Left colon (tissue), 2 donors: ENCODE measurements around the gene PGAP3. TPM values are rescaled to one million over a fixed set of nuclear protein-coding genes. Genes with fewer than 3 reads are reported as not detected.

ENCODE experiments used
- ATAC-seq: fragments of 200-7000 bp; cut with Tn5 transposase; one replicate; pipeline ENCODE4 v1.9.1; 2020; ENCODE audit warnings: mild to moderate bottlenecking, moderate library complexity
- DNase-seq, 2 donors: peaks; one replicate each; pipeline ENCODE4 v3.0.0-alpha.2; 2020
- intact Hi-C, 2 donors: fragments of 100-400 bp; cut with DNase I in 1 of 2; cut with micrococcal nuclease in 1 of 2; formaldehyde crosslinking; loops; one replicate each; pipeline versions ENCODE4 v1.11.2 to v1.14.0; 2022; cut with DNase I, micrococcal nuclease
- total RNA-seq, 2 donors: library from RNA; stranded (reverse); fragmentation: NEBNext Ultra II Directional; extraction: Animal tissue kit (Norgen Biotek cat#: 25700); gene quantifications; one replicate each; pipeline ENCODE4 v1.2.1, GENCODE V29; 2021
- donor health status: DM: no; HTN: no; CAD: no.
- donor health status: DM: yes; HTN: yes; CAD: no.

PGAP3 gene
- total RNA-seq, 2 donors from 2014 or later, result 46.1 to 56.1 TPM

DNA sequence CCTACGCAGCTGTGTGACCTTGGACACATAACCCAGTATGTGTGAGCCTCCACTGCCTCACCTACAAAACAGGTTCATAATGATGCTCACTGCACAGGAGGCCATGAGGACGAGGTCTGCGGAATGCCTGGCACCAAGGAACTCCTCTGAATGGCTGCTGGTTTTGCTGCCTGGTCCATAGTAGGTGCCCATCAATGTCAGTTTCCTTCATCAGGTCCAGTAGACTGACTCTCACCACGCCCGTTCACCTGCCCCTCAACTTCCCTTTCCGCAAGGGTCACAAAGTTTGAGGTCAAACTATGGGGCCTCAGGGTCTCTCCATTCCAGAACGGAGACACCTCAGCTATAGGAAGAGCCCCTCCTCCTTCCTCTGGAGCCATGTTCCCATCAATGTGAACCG, 10.8 kb downstream of the PGAP3 start:
- DNase-seq (no peak), ATAC-seq (no peak)
- intact Hi-C loops, result no loop called here

DNA sequence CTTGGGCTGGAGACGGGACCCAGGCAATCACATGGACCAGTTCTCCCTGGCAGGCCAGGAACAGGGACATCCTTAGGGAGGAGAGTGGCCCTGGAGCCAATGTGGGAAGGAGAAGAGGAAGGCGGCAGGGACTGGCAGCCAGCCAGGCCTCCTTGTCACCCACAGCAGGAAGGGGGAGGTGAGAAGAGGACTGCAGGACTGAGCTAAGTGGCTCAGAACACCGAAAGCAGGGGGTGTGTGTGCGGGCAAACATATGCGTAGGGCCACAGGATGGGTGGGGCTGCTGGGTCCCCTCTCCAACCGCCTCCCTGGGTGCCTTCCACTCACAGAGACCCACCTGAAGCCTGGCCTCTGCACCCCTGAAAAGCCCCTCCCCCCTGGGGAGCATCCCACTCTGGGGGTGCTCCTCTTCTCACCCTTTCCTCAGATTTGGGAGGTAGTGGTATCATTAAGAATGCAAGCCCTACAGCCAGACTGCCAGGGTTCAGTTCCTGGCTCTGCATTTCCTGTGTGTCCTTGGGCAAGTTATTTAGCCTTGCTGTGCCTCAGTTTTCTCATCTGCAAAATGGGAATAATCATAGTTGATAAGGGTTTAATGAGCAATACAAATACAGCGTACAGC, 11.5 kb downstream of the PGAP3 start:
- intact Hi-C loops, result no loop called here
- ATAC-seq (peak; percentile 51), DNase-seq (peak; percentile 83 to 86)

DNA sequence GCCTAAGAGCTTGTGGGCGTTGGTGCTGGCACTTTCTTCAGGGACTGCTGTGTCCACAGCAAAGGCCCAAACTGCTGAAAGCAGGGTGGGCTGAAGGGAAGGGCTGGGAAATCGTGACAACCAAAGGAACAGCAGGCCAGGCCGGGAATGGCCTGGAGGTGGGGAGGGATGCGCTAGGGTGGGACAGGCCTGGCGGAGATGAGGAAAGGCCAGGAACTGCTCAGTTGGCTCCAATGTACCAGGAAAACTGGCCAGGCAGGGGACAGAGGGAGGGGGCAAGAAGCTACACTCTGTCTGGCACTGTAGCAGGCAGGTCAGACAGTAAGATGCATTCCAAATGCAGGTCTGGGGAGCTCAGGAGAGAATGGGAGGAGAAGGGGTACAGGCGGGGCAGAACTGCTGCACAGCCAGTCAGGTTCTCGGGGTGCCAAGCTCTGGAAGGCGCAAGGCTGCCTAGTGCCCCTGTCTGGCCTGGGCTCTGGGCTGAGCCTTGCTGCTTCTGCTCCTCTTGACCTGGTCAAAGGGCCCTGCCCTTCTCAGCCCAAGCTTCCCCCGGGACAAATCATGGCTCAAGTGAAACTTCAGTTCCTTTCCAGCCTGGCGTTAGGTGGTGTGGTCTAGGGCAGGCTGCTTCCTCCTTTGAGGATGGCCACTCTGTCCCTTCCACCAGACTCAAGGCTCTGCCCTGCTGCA, 12.3 kb downstream of the PGAP3 start:
- no peak for ATAC-seq
- intact Hi-C loops, result no loop called here
- DNase-seq, result no peak

DNA sequence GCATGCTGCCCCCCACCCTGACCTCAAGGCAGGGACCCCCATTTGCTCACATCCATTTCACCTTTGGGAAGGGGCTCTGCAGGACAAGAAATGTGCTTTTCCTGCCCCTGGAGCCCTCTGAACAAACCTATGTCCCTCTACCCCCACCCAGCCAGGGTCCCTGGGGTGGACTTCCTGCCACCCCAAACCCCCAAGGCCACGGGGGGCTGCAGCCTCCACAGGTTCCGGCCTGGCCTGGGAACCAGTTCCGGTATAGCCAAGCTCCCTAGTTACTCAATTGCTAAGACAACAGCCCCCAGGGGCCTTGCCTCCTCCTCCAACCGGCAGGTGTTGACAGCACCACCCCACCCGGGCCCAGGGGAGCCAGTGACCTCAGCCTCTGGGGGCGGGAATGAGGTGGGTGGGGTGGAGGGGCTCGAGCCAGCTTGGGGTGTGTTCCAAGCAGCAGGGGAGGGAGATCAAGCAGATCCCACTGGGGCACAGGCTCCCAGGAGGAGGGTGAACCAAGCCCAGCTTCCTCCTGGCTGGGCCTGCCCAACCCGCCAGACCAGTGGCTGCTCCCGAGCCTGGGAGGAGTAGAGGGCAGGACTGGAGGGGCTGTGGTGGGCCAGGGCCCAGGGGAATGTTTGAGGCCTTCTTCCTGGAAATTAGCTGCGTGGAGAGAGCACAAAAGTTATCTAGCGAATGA, 13.0 kb downstream of the PGAP3 start:
- ATAC-seq, result peak; percentile 49
- DNase-seq, result peak; percentile 68 to 81
- intact Hi-C loops, result no loop called here

DNA sequence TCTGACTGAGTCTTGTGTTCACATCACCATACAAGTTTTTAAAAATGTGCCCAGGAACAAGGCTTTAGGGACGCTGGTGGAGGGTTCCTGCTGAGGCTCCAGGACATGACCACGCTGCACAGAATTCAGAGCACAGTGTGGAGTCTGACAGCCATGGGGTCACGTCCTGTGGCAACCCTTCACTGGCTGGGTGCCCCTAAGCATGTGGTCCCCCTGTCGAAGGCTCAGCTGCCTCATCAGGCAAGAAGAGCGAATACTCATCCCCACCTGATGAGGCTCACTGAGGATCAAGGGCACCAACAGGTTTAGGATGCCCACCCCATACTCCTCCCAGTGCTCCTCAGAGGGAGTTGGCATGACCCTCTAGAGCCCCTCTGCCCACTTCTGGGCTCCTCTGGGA, 13.7 kb downstream of the PGAP3 start:
- no peak for DNase-seq
- ATAC-seq, result no peak
- intact Hi-C loops, result no loop called here

DNA sequence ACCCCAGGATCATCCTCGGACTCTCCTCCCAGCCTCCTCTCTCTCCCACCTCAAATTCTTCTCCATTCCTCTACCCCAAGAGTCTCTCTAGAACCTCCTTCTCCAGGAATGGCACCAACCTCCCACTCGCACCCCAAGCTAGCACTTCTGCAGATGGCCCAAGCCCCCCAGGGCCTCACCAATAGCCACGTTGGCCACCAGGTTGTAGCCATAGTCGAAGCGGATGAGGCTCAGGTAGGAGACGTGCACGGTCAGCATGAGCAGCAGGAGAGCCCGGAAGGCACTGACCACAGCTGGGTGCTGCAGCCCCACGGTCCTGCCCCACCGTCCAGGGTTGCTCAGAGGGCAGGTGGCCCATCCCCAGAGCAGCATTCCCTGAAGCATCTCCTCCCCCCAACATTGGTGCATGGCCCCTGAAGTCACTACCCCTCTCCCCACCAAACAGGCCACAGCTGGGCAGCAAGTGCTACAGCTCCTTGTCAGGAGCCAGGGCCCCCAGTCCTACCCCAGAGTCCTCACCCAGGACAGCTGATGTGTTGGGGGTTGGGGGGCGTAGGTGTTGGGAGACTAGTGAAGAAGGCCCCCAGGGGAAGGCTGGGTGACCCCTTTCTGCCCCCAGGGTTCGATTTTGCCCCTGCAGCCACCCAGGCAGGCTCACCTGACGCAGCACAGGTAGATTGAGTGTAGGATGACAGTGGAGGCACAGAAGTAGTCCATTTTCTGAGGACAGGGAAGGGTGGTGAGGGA, 14.3 kb downstream of the PGAP3 start:
- intact Hi-C loops, result no loop called here
- DNase-seq (no peak), ATAC-seq (no peak)

DNA sequence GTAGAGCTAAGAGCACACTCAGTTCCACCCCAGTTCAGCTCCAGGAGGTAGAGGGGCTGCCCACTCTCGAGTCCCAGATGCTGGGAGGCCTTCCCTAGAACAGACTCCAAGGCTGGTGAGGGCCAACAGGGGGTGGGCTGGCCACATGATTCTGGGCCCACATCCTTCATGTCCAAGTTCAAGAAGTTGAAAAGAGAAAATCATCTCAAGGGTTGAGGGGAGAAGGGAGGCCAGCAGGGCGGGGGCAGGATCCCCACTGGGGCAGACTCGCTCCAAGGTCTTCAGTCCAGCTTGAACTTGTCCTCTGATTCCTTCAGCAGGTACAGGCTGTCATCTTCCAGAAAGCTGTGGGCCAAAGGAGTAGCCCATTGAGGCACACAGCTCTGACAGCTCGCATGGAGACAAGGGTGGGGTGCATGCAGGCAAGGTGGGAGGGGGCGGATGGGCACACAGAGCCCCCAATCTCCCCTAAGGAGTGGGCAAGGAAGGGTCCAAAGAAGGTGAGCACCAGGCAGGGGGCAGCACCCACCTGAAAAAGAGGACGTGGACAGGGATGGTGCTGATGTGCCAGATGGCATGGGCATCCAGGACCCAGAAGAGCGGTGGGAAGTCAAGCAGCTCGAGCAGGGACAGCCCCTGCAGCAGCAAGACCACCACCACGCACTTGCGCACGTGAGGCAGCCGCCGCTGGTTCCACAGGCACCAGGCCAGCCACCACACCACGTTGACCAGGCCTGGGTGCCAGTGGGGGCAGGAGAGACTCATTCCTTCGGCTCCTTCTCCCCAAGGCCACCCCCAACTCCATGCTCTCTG, 15.1 kb downstream of the PGAP3 start:
- no peak for DNase-seq
- no peak for ATAC-seq
- intact Hi-C loops, result no loop called here

DNA sequence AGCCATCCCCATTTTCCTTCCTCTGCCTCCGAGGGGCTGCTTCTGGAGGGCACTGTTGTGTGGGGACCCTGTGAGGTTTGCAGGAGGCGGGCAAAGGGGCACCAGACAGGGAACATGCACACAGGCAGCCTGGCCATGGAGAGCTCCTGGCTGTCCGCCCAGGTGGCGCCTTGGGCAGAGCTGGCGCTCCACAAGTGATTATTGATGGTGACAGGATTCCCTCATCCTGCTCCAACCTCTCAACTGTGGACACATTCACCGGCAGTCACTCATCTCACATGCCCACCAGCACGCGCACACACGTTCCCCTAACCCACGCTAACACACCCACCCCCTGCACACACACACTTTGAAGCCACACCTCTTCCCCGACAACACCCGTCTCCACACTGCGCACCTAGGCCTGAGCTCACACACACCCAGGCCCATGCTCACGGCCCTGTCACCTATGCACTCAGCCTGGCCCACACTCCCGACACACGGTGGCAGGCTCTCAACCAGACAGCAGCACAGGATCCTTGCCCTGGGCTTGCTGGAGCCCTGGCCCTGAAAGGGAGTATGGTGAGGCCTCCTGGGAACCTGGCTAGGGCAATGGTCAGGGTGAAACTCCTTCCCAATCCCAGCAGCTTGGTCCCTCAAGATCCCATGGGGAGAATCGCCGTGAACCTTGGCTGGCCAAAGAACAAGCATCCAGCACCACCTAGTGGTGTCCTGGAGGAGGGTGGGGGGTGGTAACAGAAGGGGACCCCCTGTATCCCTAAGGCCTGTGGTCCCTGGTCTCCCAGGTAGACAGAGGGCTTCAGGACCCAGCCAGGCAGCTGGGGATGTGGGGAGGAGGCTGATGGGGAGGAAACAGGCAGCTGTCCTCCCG, 16.0 kb downstream of the PGAP3 start:
- intact Hi-C loops, result no loop called here
- ATAC-seq (peak; percentile 61), DNase-seq (peak; percentile 70)

DNA sequence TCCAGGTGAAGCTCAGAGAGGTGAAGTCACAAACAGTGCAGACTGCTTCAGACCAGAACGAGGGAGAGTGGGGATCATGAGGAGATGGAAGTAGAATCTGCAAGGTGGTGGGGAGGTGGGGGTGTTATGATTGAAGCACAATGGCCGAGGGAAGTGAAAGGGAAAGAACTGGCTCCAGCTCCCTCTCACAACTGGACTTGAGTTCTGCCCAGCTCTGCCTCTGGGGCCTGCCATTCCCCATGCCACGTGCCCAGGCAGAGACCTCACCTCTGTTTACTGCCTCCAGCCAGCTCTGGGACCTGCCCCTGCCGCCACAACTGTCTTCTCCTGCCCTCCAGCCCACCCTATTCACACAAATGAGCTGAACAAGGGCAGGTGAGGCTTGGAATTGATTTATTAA, 17.1 kb downstream of the PGAP3 start:
- intact Hi-C loops, result no loop called here
- no peak for DNase-seq
- ATAC-seq, result no peak

DNA sequence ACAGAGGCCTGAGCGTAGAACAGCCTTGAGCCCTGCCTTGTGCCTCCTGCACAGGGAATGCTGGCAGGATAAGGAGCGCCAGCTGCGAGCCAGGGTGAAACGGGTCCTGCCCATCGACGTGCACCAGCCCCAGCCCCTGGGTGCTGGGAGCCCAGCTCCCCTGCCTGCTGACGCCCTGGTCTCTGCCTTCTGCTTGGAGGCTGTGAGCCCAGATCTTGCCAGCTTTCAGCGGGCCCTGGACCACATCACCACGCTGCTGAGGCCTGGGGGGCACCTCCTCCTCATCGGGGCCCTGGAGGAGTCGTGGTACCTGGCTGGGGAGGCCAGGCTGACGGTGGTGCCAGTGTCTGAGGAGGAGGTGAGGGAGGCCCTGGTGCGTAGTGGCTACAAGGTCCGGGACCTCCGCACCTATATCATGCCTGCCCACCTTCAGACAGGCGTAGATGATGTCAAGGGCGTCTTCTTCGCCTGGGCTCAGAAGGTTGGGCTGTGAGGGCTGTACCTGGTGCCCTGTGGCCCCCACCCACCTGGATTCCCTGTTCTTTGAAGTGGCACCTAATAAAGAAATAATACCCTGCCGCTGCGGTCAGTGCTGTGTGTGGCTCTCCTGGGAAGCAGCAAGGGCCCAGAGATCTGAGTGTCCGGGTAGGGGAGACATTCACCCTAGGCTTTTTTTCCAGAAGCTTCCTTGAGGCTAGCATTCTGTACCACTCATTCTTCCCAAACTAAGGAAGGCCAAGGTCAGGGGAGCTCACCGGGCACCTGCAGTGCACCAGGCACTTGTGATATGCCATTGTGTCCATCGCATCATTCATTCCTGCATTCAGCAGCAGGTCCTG, 17.7 kb downstream of the PGAP3 start:
- DNase-seq, result no peak
- ATAC-seq, result no peak
- intact Hi-C loops, result no loop called here

DNA sequence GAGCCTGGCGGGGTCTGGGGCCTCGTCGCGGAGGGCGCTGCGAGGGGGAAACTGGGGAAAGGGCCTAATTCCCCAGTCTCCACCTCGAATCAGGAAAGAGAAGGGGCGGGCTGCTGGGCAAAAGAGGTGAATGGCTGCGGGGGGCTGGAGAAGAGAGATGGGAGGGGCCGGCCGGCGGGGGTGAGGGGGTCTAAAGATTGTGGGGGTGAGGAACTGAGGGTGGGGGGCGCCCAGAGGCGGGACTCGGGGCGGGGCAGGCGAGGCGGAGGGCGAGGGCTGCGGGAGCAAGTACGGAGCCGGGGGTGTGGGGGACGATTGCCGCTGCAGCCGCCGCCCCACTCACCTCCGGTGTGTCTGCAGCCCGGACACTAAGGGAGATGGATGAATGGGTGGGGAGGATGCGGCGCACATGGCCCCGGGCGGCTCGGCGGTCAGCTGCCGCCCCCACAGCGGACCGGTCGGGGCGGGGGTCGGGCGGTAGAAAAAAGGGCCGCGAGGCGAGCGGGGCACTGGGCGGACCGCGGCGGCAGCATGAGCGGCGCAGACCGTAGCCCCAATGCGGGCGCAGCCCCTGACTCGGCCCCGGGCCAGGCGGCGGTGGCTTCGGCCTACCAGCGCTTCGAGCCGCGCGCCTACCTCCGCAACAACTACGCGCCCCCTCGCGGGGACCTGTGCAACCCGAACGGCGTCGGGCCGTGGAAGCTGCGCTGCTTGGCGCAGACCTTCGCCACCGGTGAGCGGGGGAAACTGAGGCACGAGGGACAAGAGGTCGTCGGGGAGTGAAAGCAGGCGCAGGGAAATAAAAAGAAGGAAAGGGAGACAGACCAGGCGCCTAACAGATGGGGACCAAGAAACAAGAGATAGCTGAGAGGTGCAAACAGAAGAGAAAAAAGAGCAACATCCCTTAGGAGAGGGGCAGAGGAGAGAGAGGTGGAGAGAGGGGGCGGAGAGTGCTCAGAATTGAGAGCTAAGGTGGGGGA, 19.6 kb downstream of the PGAP3 start, which contains the start of gene PNMT:
TSS of gene PNMT (plus strand) at position 509 of the 980 bp plus-strand sequence. CDS start at position 532, 23 bp downstream.
- intact Hi-C loops, result no loop called here
- DNase-seq, result peak in 1 of 2 donors; percentile 90
- ATAC-seq, result peak; percentile 37

DNA sequence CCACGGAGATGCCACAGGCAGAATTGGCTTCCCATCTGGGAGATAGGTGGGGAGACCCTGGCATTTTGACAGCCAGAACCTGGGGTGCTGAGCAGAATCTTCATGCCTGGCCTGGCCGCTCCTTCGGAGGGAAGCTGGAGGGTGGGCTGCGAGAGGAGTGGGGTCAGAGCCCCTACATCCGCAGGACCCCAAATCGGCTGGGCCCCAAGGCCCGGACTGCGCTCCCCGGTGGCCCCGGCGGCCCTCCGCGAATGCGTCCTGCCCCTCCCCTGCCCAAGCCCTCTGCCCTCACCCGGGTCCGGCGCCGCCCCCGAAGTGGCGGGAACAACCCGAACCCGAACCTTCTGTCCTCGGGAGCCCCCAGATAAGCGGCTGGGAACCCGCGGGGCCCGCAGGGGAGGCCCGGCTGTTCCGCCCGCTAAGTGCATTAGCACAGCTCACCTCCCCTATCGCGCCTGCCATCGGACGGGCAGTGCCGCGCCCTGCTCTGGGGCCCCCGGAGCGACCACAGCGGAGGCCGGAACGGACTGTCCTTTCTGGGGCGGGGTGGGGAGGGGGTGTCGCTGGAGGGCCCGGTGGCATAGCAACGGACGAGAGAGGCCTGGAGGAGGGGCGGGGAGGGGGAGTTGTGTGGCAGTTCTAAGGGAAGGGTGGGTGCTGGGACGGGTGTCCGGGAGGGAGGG, 20.5 kb downstream of the PGAP3 start:
- intact Hi-C loops, result no loop called here
- DNase-seq, result peak in 1 of 2 donors; percentile 41
- no peak for ATAC-seq

DNA sequence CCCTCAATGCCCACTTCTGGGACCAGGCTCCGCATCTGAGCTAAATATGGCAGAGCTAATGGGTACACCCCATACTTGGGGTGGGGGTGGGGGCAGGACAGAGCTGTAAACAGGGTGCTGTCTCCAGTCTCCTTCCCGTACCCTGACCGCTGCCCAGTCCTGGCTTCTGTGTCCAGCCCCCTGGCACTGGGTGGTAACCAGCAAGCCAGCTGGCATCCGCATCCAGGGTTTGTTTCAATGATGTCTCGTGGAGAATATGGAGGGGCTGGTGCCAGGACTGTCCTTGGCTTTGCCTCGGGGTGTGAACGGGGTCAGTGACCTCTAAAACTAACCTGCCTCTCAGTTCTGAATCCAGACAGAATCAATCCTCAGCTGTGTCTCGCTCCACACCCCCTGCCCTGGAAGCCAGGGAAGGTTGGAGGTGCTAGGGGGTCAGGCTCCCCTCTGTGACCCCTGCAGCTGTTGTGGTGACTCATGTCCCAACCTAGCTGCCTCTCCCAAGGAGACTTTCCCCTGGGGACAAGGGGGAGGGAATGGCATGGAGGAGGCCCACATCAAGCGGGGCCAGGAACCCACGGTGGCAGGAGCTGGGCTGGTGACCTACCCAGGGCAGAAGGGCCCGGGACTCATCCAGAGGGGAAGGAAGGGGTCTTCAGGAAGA, 21.1 kb downstream of the PGAP3 start:
- ATAC-seq, result no peak
- DNase-seq, result no peak
- intact Hi-C loops, result no loop called here

DNA sequence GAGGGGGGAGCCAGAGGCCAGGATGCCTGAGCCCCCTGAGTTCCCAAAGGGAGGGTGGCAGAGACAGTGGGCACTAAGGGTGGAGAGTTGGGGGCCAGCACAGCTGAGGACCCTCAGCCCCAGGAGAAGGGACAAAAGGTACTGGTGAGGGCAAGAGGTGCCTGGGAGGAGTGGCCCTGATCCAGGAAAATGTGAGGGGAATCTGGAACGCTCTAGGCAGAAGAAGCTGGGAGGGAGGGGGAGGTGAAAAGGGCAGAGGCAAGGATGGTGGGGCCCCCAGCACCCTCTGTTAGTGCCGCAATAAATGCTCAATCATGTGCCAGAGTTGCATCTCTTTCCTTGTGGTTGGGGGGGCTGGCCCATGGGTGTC, 21.6 kb downstream of the PGAP3 start:
- ATAC-seq (no peak), DNase-seq (no peak)
- intact Hi-C loops, result no loop called here
